Activated naive CD4-positive, alpha-beta T cell treated with anti-CD3 and anti-CD28 coated beads, Interleukin-2, amount 50 U/mL, for 24 hours (primary cell): Measurements from ENCODE around the gene OR52H1.
"Not testable (repeated sequence)": the region's sequence is repeated elsewhere in the genome, so short reads cannot be mapped to it uniquely, and the experiment has no call there.

Source experiments
- H3K27ac Mint-ChIP-seq: one replicate; pipeline ENCODE4 v1.8.0; 2021; ENCODE audit warnings: mild to moderate bottlenecking, mixed read lengths
- H3K27me3 Mint-ChIP-seq: one replicate; pipeline ENCODE4 v1.8.0; 2021; ENCODE audit warnings: mixed read lengths
- H3K36me3 Mint-ChIP-seq: one replicate; pipeline ENCODE4 v1.8.0; 2021; ENCODE audit warnings: mixed read lengths
- H3K4me1 Mint-ChIP-seq: one replicate; pipeline ENCODE4 v1.8.0; 2021; ENCODE audit warnings: mixed read lengths
- H3K4me3 Mint-ChIP-seq: one replicate; pipeline ENCODE4 v1.8.0; 2021; ENCODE audit warnings: mild to moderate bottlenecking, mixed read lengths
- H3K9me3 Mint-ChIP-seq: one replicate; pipeline ENCODE4 v1.8.0; 2021; ENCODE audit warnings: mixed read lengths

Gene OR52H1

GRCh38 chr11:5548440-5548839 is at the start of gene OR52H1:
OR52H1 (minus strand) TSS chr11:5548540; CDS start chr11:5545505, 3,035 bp downstream.
- H3K9me3 Mint-ChIP-seq, result no peaks in the 10 kb centered on the region
- no peak within 1 kb of the TSS for H3K4me3 Mint-ChIP-seq
- H3K4me1 Mint-ChIP-seq, result no peaks in the 10 kb centered on the region
- H3K27me3 Mint-ChIP-seq, result no peaks in the 10 kb centered on the region
- H3K27ac Mint-ChIP-seq, result no peak within 1 kb of the TSS
- H3K36me3 Mint-ChIP-seq, result no peaks in the 10 kb centered on the region

DNA sequence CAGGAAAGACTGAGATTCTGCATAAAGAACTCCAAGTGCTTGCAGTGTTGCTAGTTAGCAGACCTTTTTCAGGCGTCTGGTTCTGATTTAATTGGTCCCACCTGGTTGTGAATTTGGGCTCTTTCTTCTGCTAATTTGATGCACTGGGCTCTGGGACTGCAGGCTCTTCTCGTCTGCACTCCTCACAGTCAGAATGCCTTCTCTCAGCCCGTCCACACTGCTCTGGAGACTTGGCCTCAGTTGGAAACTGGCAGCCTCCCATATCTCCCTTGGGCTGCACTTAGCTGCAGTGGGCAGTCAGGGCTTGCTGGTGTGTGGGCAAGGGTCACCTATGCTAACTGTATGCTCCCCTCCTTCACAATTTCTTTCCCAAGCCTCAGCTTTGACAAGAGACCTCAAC is 49.6 kb upstream of the OR52H1 start:
- no peaks in the 10 kb centered on the region for H3K36me3 Mint-ChIP-seq
- peaks cover 9% of the 10 kb centered on the region for H3K4me1 Mint-ChIP-seq
- H3K9me3 Mint-ChIP-seq, result no peaks in the 10 kb centered on the region
- H3K4me3 Mint-ChIP-seq, result no peak overlapping the region
- no peak overlapping the region for H3K27ac Mint-ChIP-seq
- peaks cover 2% of the 10 kb centered on the region for H3K27me3 Mint-ChIP-seq

DNA sequence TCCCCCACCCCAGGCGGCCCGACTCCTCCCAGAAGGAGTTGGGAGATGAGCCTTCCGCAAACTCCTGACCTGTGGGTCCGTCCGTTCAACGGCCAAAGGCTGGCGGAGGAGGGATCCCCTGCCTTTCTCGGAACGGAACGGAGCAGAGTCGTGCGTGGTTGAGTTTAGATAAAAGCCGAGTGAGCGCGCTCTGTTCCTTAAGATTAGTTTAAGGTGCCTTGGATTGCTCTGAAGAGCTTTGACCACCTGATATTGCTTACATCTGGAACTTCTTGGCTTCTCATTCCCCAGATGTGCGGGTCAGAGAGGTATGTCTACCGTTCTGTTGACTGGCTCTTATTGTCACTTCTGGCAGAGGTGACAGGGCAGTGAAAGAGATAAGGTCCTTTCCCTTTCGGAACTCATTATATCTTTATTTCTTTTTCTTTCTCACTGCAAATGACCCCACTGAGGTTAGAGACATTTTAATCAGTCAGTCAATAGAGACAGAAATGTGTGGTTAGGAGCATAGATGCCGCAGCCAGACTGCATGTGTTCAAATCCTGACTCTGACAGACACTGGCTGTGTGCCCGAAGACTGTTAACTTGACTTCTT is 48.4 kb upstream of the OR52H1 start, which contains the start of gene TRIM6:
TRIM6 (plus strand) TSS at position 31 of the 595 bp plus-strand sequence; CDS start at position 292, 261 bp downstream.
- Mint-ChIP-seq H3K9me3 (no peaks in the 10 kb centered on the region), H3K4me1 (peaks cover 9% of the 10 kb centered on the region), H3K27me3 (peaks cover 2% of the 10 kb centered on the region), H3K4me3 (peak within 1 kb of the TSS; percentile 80), H3K36me3 (no peaks in the 10 kb centered on the region), H3K27ac (no peak within 1 kb of the TSS)

GRCh38 chr11:5593146-5593545 is 44.8 kb upstream of the OR52H1 start:
- Mint-ChIP-seq H3K36me3 (peaks cover 2% of the 10 kb centered on the region), H3K4me3 (no peak overlapping the region), H3K4me1 (peaks cover 9% of the 10 kb centered on the region), H3K27me3 (peaks cover 2% of the 10 kb centered on the region), H3K27ac (no peak overlapping the region), H3K9me3 (no peaks in the 10 kb centered on the region)

GRCh38 chr11:5592615-5593014 is 44.3 kb upstream of the OR52H1 start:
- H3K4me1 Mint-ChIP-seq, result peaks cover 8% of the 10 kb centered on the region
- no peaks in the 10 kb centered on the region for H3K9me3 Mint-ChIP-seq
- H3K27ac Mint-ChIP-seq, result no peak overlapping the region
- peaks cover 2% of the 10 kb centered on the region for H3K36me3 Mint-ChIP-seq
- H3K4me3 Mint-ChIP-seq, result no peak overlapping the region
- H3K27me3 Mint-ChIP-seq, result peaks cover 2% of the 10 kb centered on the region

GRCh38 chr11:5591613-5592012 is 43.3 kb upstream of the OR52H1 start:
- no peak overlapping the region for H3K4me3 Mint-ChIP-seq
- H3K4me1 Mint-ChIP-seq, result peaks cover 2% of the 10 kb centered on the region
- peaks cover 3% of the 10 kb centered on the region for H3K36me3 Mint-ChIP-seq
- H3K27ac Mint-ChIP-seq, result no peak overlapping the region
- no peaks in the 10 kb centered on the region for H3K9me3 Mint-ChIP-seq
- no peaks in the 10 kb centered on the region for H3K27me3 Mint-ChIP-seq

DNA sequence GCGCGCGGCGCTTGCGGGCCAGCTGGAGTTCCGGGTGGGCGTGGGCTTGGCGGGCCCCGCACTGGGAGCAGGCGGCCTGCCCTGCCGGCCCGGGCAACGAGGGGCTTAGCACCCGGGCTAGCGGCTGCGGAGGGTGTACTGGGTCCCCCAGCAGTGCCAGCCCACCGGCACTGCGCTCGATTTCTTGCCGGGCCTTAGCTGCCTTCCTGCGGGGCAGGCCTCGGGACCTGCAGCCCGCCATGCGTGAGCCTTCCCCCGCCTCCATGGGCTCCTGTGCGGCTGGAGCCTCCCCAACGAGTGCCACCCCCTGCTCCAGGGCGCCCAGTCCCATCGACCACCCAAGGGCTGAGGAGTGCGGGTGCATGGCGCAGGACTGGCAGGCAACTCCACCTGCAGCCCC is 41.6 kb upstream of the OR52H1 start:
- H3K27me3 Mint-ChIP-seq, H3K4me1 Mint-ChIP-seq, H3K27ac Mint-ChIP-seq, H3K9me3 Mint-ChIP-seq, H3K4me3 Mint-ChIP-seq, H3K36me3 Mint-ChIP-seq: not testable (repeated sequence)

- H3K27ac Mint-ChIP-seq, H3K4me3 Mint-ChIP-seq, H3K36me3 Mint-ChIP-seq, H3K4me1 Mint-ChIP-seq, H3K9me3 Mint-ChIP-seq, H3K27me3 Mint-ChIP-seq: not testable (repeated sequence)
Measured at GRCh38 chr11:5584458-5584857, 36.1 kb upstream of the OR52H1 start.

- peaks cover 1% of the 10 kb centered on the region for H3K27me3 Mint-ChIP-seq
- H3K4me1 Mint-ChIP-seq, result no peaks in the 10 kb centered on the region
- no peak overlapping the region for H3K4me3 Mint-ChIP-seq
- H3K36me3 Mint-ChIP-seq, result peaks cover 5% of the 10 kb centered on the region
- H3K9me3 Mint-ChIP-seq, result peaks cover 5% of the 10 kb centered on the region
- H3K27ac Mint-ChIP-seq, result no peak overlapping the region
Measured at GRCh38 chr11:5581014-5581413, 32.7 kb upstream of the OR52H1 start.

- no peaks in the 10 kb centered on the region for H3K4me1 Mint-ChIP-seq
- no peak within 1 kb of the TSS for H3K27ac Mint-ChIP-seq
- H3K36me3 Mint-ChIP-seq, result peaks cover 5% of the 10 kb centered on the region
- H3K4me3 Mint-ChIP-seq, result no peak within 1 kb of the TSS
- H3K27me3 Mint-ChIP-seq, result peaks cover 1% of the 10 kb centered on the region
- H3K9me3 Mint-ChIP-seq, result peaks cover 5% of the 10 kb centered on the region
Measured at GRCh38 chr11:5580577-5580976, 32.2 kb upstream of the OR52H1 start, which contains the start of gene OR52B6. OR52B6 (plus strand) TSS chr11:5580877; CDS start chr11:5580877, 0 bp downstream.

- H3K4me1 Mint-ChIP-seq, result no peaks in the 10 kb centered on the region
- no peaks in the 10 kb centered on the region for H3K36me3 Mint-ChIP-seq
- H3K27ac Mint-ChIP-seq, result no peak overlapping the region
- no peaks in the 10 kb centered on the region for H3K9me3 Mint-ChIP-seq
- H3K4me3 Mint-ChIP-seq, result no peak overlapping the region
- no peaks in the 10 kb centered on the region for H3K27me3 Mint-ChIP-seq
Measured at GRCh38 chr11:5577101-5577500, 28.8 kb upstream of the OR52H1 start.

DNA sequence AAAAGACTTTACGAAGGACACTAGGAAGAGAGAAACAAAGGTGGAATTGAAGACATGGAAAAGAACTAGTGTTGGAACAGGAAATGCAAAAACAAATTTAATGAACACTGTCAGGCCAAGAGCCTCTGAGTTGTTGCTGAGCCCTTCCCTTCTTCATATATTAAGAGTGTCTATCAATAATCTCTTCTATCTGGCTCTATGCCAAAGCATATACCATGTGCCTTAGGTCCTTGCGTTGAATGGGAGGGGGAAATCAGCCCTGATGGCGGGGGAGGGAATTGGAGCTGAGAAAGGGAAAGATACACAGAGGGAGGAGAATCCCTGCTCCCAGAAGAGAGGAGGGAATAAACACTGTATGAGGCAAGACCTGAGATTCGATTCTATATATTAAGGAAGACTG is 26.8 kb upstream of the OR52H1 start:
- H3K4me3 Mint-ChIP-seq, result no peak overlapping the region
- H3K27ac Mint-ChIP-seq, result no peak overlapping the region
- no peaks in the 10 kb centered on the region for H3K36me3 Mint-ChIP-seq
- no peaks in the 10 kb centered on the region for H3K27me3 Mint-ChIP-seq
- no peaks in the 10 kb centered on the region for H3K9me3 Mint-ChIP-seq
- H3K4me1 Mint-ChIP-seq, result no peaks in the 10 kb centered on the region

DNA sequence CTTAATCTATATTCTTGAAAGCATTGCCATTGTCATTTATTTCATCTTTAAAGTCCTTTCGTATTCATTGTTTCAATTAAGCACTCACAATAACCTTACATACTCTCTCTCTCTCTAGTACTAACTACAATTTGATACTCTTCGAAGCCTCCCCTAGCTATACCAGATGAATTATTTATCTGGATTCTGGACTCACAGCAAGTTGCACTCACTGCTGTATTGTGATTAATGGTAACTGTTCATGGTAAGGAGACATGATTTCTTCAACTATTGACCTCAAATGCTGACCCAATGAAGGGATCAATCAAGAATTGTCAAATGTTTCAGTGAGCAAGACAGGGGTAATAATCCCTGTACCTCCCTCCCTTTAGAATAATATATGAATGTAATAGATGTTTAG is 26.3 kb upstream of the OR52H1 start:
- Mint-ChIP-seq H3K4me3 (no peak overlapping the region), H3K27ac (no peak overlapping the region), H3K9me3 (no peaks in the 10 kb centered on the region), H3K36me3 (no peaks in the 10 kb centered on the region), H3K4me1 (no peaks in the 10 kb centered on the region), H3K27me3 (no peaks in the 10 kb centered on the region)

DNA sequence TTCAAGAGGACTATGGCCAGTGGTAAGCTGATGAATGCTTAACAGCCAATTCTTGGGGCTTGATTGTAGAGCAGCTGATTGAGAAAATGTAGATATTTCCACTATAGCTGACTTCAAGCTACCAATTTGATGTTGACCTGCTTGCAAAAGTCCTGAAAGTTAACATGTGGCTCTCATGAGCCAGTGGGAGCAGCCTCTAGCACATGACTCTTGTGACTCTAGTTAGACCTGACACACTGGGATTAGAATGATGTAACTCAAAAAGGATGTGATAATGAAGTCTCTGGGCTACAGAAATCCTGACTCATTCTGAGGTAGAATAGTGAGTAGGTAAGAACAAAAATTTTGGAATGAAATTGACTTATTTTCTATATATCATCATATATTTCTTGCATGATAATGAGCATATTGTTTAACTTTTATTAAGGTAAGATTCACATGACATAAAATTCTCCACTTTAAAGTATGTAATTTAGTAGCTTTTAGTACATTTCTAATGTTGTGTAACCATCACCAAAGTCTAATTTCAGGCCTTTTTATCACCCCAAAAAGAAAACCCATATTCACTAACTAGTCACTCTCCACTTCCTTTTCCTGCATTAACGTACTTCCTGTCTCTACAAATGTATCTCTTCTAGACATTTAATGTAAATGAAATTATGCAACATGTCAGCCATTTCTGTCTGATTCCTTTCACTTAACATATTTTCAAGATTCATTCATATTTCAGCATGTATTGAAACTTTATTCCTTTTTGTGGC is 16.1 kb upstream of the OR52H1 start:
- H3K9me3 Mint-ChIP-seq, result peaks cover 4% of the 10 kb centered on the region
- H3K4me3 Mint-ChIP-seq, result no peak overlapping the region
- peaks cover 4% of the 10 kb centered on the region for H3K36me3 Mint-ChIP-seq
- no peak overlapping the region for H3K27ac Mint-ChIP-seq
- no peaks in the 10 kb centered on the region for H3K27me3 Mint-ChIP-seq
- peaks cover 5% of the 10 kb centered on the region for H3K4me1 Mint-ChIP-seq

DNA sequence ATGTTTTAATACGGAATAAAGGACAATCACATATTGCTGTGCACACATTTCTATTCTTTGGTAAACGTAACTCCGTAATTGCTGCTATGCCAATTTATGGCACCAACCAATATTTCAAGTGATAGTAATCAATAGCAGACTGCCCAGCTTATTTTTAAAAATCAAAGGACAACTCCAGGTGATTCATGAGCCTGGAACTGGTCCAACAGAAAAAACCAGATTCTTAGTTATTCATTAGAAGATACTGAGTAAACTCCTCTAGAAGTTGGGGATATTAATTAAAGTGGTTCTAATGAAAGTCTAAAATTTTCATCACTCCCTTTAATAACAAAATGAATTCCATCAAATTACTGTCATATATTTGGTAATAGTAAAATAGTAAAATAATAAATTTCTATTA is 9.4 kb upstream of the OR52H1 start:
- Mint-ChIP-seq H3K4me1 (no peaks in the 10 kb centered on the region), H3K36me3 (no peaks in the 10 kb centered on the region), H3K9me3 (no peaks in the 10 kb centered on the region), H3K27me3 (no peaks in the 10 kb centered on the region), H3K27ac (no peak overlapping the region), H3K4me3 (no peak overlapping the region)

GRCh38 chr11:5556596-5557188 is 8.4 kb upstream of the OR52H1 start:
- Mint-ChIP-seq H3K9me3 (no peaks in the 10 kb centered on the region), H3K27me3 (no peaks in the 10 kb centered on the region), H3K27ac (no peak overlapping the region), H3K4me1 (no peaks in the 10 kb centered on the region), H3K4me3 (no peak overlapping the region), H3K36me3 (no peaks in the 10 kb centered on the region)
